NOMO-1 treated with DMSO at 0.1 percent for 48 hours (cell line): ENCODE measurements around the gene PRKCA.

ENCODE experiments used
- DNase-seq: peaks from one replicate; lab custom pipeline; 2025; ENCODE audit not compliant: unreplicated experiment; lab: John Stamatoyannopoulos, UW

The PRKCA gene

GRCh38 chr17:66752411-66752810 is 450.0 kb downstream of the PRKCA start:
- DNase-seq, result no peak

- DNase-seq, result no peak
Measured at GRCh38 chr17:66753126-66753920, 450.9 kb downstream of the PRKCA start.

- DNase-seq, result no peak
Measured at GRCh38 chr17:66755101-66755943, 452.9 kb downstream of the PRKCA start.

- no peak for DNase-seq
Measured at GRCh38 chr17:66755944-66756290, 453.5 kb downstream of the PRKCA start.

GRCh38 chr17:66760324-66760723 is 457.9 kb downstream of the PRKCA start:
- DNase-seq, result no peak

GRCh38 chr17:66762276-66762675 is 459.9 kb downstream of the PRKCA start:
- DNase-seq, result no peak

GRCh38 chr17:66763056-66763455 is 460.6 kb downstream of the PRKCA start:
- DNase-seq, result no peak

- DNase-seq, result no peak
Measured at GRCh38 chr17:66764506-66764905, 462.1 kb downstream of the PRKCA start.

- no peak for DNase-seq
Measured at GRCh38 chr17:66767154-66767933, 464.9 kb downstream of the PRKCA start.

GRCh38 chr17:66769911-66770310 is 467.5 kb downstream of the PRKCA start:
- no peak for DNase-seq

- DNase-seq, result no peak
Measured at GRCh38 chr17:66772148-66772812, 469.9 kb downstream of the PRKCA start.

- no peak for DNase-seq
Measured at GRCh38 chr17:66775271-66775670, 472.9 kb downstream of the PRKCA start.

GRCh38 chr17:66775881-66776400 is 473.5 kb downstream of the PRKCA start:
- DNase-seq, result no peak

GRCh38 chr17:66776999-66777688 is 474.7 kb downstream of the PRKCA start:
- DNase-seq, result no peak

- no peak for DNase-seq
Measured at GRCh38 chr17:66777689-66778225, 475.3 kb downstream of the PRKCA start.

GRCh38 chr17:66778531-66779236 is 476.3 kb downstream of the PRKCA start:
- DNase-seq, result no peak

- DNase-seq, result no peak
Measured at GRCh38 chr17:66779237-66779606, 476.8 kb downstream of the PRKCA start.

GRCh38 chr17:66781135-66781534 is 478.7 kb downstream of the PRKCA start:
- no peak for DNase-seq

- no peak for DNase-seq
Measured at GRCh38 chr17:66782851-66783250, 480.4 kb downstream of the PRKCA start.
